ENCODE data around the gene CSMD2. TPM values are rescaled to one million over a fixed set of nuclear protein-coding genes. Genes with fewer than 3 reads are reported as not detected.
"Not testable (repeated sequence)": the region's sequence is repeated elsewhere in the genome, so short reads cannot be mapped to it uniquely, and the experiment has no call there.

The CSMD2 gene
- total RNA-seq, 3 donors from 2014 or later: 0.12 to 0.41 (median 0.28) TPM

DNA sequence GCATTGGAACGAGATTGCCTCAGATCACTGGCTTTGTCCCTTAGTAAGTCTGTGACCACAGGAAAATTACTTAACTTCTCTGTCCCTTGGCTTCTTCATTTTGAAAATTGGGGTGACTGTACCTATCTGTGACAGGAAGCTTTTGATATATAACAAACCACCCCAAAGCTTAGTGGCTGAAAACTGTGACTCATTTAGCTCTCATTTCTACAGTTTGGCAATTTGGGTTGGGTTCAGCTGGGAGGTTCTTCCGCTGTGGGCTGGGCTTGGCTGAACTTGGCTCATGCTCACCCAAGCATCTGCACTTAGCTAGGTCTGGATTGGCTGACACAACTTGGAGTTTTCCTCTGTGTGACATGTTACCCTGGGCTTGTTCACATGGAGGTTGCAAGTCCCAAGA, 25.7 kb upstream of the CSMD2 start:
- no peak overlapping the region for H3K4me3 ChIP-seq
- DNase-seq: no peak
- H3K4me1 ChIP-seq (ENCODE audit: low read depth): no peaks in the 10 kb centered on the region
- TF ChIP-seq, protein P1, sequence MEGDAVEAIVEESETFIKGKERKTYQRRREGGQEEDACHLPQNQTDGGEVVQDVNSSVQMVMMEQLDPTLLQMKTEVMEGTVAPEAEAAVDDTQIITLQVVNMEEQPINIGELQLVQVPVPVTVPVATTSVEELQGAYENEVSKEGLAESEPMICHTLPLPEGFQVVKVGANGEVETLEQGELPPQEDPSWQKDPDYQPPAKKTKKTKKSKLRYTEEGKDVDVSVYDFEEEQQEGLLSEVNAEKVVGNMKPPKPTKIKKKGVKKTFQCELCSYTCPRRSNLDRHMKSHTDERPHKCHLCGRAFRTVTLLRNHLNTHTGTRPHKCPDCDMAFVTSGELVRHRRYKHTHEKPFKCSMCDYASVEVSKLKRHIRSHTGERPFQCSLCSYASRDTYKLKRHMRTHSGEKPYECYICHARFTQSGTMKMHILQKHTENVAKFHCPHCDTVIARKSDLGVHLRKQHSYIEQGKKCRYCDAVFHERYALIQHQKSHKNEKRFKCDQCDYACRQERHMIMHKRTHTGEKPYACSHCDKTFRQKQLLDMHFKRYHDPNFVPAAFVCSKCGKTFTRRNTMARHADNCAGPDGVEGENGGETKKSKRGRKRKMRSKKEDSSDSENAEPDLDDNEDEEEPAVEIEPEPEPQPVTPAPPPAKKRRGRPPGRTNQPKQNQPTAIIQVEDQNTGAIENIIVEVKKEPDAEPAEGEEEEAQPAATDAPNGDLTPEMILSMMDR (IDR thresholded peaks at IDR 0.05): no peak
- peaks cover 2% of the 10 kb centered on the region for H3K9me3 ChIP-seq
- no peaks in the 10 kb centered on the region for H3K36me3 ChIP-seq (ENCODE audit: low read depth)
- intact Hi-C loops (cut with DNase I, micrococcal nuclease): no loop called here
- ATAC-seq: no peak

DNA sequence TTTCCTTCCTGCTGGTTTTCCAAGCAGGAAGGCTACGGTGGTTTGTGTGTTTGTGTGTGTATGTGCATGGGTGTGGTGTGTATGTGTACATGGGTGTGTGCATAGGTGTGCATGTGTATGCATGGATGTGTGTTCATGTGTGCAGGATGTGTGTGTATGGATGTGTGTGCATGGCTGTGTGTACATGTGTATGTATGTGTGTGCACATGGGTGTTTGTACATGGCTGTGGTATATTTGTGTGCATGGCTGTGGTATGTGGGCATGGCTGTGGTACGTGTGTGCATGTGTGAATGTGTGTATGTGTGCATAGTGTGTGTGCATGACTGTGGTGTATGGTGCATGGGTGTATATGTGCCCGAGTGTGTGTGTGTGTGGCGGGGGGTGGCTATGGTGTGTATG, 24.0 kb upstream of the CSMD2 start:
- DNase-seq: no peak
- Histone ChIP-seq H3K4me3 (no peak overlapping the region), H3K4me1 (ENCODE audit: low read depth) (no peaks in the 10 kb centered on the region), H3K9me3 (peaks cover 2% of the 10 kb centered on the region), H3K36me3 (ENCODE audit: low read depth) (no peaks in the 10 kb centered on the region)
- intact Hi-C loops (cut with DNase I, micrococcal nuclease): no loop called here
- TF ChIP-seq, protein P1 (IDR thresholded peaks at IDR 0.05): no peak
- ATAC-seq: no peak

DNA sequence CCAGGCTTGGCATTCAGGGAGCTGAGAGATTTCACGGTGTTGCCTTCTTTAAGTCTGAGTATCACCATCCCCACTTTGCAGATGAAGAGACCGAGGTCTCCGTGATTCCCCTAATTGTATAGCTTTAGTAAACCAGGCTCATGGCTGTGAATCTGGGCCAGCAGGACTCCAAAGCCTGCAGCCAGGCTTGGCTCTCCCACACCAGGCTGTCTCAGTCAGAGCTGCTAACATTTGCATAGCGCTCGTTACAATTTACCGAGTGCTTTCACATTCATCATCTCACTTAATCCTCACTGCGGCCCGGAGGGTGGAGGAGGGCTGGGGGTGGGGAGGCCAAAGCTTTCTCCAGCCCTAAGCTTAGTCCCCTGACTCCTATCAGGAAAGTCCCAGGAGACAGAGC, 23.4 kb upstream of the CSMD2 start:
- peaks cover 2% of the 10 kb centered on the region for H3K9me3 ChIP-seq
- intact Hi-C loops (cut with DNase I, micrococcal nuclease): no loop called here

DNA sequence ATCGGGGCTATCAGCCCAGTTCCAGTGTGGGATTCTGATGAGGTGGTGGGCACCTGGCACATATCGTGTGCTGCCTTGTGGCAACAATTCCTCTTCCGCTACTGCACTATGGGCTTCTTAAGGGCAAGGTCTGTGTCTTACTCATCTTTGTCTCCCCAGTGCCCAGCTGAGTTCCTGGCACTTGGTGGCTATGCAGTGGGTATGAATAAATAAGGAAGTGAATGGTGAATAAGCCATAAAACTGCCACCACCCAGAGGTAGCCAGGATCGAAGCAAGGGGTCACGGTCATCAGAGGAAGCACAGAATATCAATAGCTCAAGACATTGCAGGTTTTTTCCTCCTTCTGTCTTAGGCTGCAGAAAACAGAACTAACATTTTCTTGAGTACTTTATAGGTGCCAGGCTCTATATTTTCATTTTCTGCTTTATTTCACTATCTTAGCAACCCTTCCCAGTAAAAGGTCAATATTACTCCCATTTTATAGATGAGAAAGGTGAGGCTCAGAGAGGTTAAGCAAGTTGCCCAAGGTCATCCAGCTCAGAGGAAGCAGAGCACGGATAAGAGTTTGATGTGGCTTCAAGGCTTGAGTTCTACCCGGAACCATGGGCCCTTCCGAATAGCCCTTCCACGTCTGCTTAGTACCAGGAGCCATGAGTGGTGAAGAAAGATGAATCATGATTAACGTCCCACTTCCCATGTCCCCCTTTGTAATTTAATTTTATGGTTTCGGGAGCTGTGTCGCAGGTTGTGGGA, 21.9 kb upstream of the CSMD2 start:
- TF ChIP-seq, protein P1 (IDR thresholded peaks at IDR 0.05): no peak
- intact Hi-C loops (cut with DNase I, micrococcal nuclease): no loop called here
- Histone ChIP-seq H3K4me1 (ENCODE audit: low read depth) (no peaks in the 10 kb centered on the region), H3K36me3 (ENCODE audit: low read depth) (no peaks in the 10 kb centered on the region), H3K4me3 (no peak overlapping the region), H3K9me3 (peaks cover 2% of the 10 kb centered on the region)
- ATAC-seq (no peak), DNase-seq (no peak)

More for the DNA sequence above, 23.4 kb upstream of the CSMD2 start:
- Histone ChIP-seq H3K4me1 (ENCODE audit: low read depth) (no peaks in the 10 kb centered on the region), H3K36me3 (ENCODE audit: low read depth) (no peaks in the 10 kb centered on the region), H3K4me3 (no peak overlapping the region)
- ATAC-seq (no peak), DNase-seq (no peak)
- TF ChIP-seq, protein P1 (IDR thresholded peaks at IDR 0.05): no peak

DNA sequence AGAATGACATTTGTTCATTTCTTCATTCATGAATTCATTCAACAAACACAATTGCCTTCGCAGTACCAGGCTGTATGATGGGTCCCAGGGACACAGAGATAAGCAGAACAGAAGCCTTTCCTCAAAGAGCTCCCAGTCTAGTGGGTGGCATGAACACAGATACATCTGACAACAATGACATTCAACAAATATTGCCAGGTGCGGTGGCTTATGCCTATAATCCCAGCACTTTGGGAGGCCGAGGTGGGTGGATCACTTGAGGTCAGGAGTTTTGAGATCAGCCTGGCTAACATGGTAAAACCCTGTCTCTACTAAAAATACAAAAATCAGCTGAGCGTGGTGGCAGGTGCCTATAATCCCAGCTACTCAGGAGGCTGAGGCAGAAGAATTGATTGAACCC, 18.4 kb upstream of the CSMD2 start:
- ATAC-seq; intact Hi-C loops (cut with DNase I, micrococcal nuclease); H3K9me3 ChIP-seq: not testable (repeated sequence)

DNA sequence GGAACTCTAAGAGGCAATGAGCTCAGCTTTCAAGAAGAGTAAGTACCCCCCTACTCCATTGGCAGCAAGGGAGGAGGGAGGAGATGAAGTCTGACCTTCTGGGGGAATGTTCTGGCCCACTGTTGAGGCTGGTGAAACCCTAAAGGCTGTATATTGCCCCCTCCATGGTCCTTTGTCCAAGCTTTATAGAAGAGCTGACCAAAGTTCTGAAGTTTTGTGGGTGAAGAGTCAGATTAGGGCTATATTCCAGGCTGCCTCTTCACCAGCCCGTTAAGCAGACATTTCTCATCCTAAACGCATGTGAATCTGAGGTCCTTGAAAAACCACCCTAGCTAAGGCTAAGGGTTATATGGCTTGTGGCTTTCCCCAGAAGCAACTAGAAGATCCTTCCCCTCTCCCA, 13.0 kb upstream of the CSMD2 start:
- no peak overlapping the region for H3K4me3 ChIP-seq
- TF ChIP-seq, protein P1 (IDR thresholded peaks at IDR 0.05): no peak
- ATAC-seq (no peak), DNase-seq (no peak)
- no peaks in the 10 kb centered on the region for H3K36me3 ChIP-seq (ENCODE audit: low read depth)
- intact Hi-C loops (cut with DNase I, micrococcal nuclease): no loop called here
- no peaks in the 10 kb centered on the region for H3K9me3 ChIP-seq
- no peaks in the 10 kb centered on the region for H3K4me1 ChIP-seq (ENCODE audit: low read depth)

More for the DNA sequence above, 18.4 kb upstream of the CSMD2 start:
- not testable (repeated sequence) for DNase-seq; H3K4me3 ChIP-seq; H3K36me3 ChIP-seq (ENCODE audit: low read depth); H3K4me1 ChIP-seq (ENCODE audit: low read depth)

All from mucosa of descending colon (tissue), 3 donors.